Measurements from ENCODE around the gene GALNT4.

Gene GALNT4

GRCh38 chr12:89524541-89525304 lies at the start of gene GALNT4:
Gene GALNT4 (minus strand): TSS chr12:89524796. CDS start chr12:89524549, 247 bp downstream.
- no peak for DNase-seq (ENCODE audit: low read depth)

- DNase-seq (ENCODE audit: low read depth): no peak
These were observed 48.6 kb upstream of the GALNT4 start for GRCh38 chr12:89573051-89573810.

GRCh38 chr12:89571491-89572195 lies 47.0 kb upstream of the GALNT4 start:
- DNase-seq (ENCODE audit: low read depth): no peak

- no peak for DNase-seq (ENCODE audit: low read depth)
These were observed 43.9 kb upstream of the GALNT4 start for GRCh38 chr12:89568484-89568883.

GRCh38 chr12:89567691-89568239 lies 43.2 kb upstream of the GALNT4 start:
- DNase-seq (ENCODE audit: low read depth): no peak

- no peak for DNase-seq (ENCODE audit: low read depth)
These were observed 42.0 kb upstream of the GALNT4 start for GRCh38 chr12:89566615-89567014.

- DNase-seq (ENCODE audit: low read depth): no peak
These were observed 40.4 kb upstream of the GALNT4 start for GRCh38 chr12:89565002-89565401.

GRCh38 chr12:89559753-89560152 lies 35.2 kb upstream of the GALNT4 start:
- DNase-seq (ENCODE audit: low read depth): no peak

- DNase-seq (ENCODE audit: low read depth): no peak
These were observed 32.4 kb upstream of the GALNT4 start for GRCh38 chr12:89556976-89557375.

- no peak for DNase-seq (ENCODE audit: low read depth)
These were observed 27.8 kb upstream of the GALNT4 start for GRCh38 chr12:89552376-89552775.

GRCh38 chr12:89551747-89552146 lies 27.2 kb upstream of the GALNT4 start:
- no peak for DNase-seq (ENCODE audit: low read depth)

GRCh38 chr12:89547101-89547500 lies 22.5 kb upstream of the GALNT4 start:
- no peak for DNase-seq (ENCODE audit: low read depth)

GRCh38 chr12:89546151-89546550 lies 21.6 kb upstream of the GALNT4 start:
- no peak for DNase-seq (ENCODE audit: low read depth)

- no peak for DNase-seq (ENCODE audit: low read depth)
These were observed 20.1 kb upstream of the GALNT4 start for GRCh38 chr12:89544681-89545184.

GRCh38 chr12:89544022-89544421 lies 19.4 kb upstream of the GALNT4 start:
- peak; percentile 51 for DNase-seq (ENCODE audit: low read depth)

- no peak for DNase-seq (ENCODE audit: low read depth)
These were observed 18.5 kb upstream of the GALNT4 start for GRCh38 chr12:89542912-89543592.

- no peak for DNase-seq (ENCODE audit: low read depth)
These were observed 17.6 kb upstream of the GALNT4 start for GRCh38 chr12:89542236-89542635.

GRCh38 chr12:89540586-89540985 lies 16.0 kb upstream of the GALNT4 start:
- DNase-seq (ENCODE audit: low read depth): no peak

- no peak for DNase-seq (ENCODE audit: low read depth)
These were observed 15.0 kb upstream of the GALNT4 start for GRCh38 chr12:89539426-89540223.

- no peak for DNase-seq (ENCODE audit: low read depth)
These were observed 14.3 kb upstream of the GALNT4 start for GRCh38 chr12:89538897-89539296.

- no peak for DNase-seq (ENCODE audit: low read depth)
These were observed 12.8 kb upstream of the GALNT4 start for GRCh38 chr12:89537389-89537788.

Data from CMK (cell line).